HFFc6 (cell line): ENCODE measurements around the gene ANKH. TPM values are rescaled to one million over a fixed set of nuclear protein-coding genes. Genes with fewer than 3 reads are reported as not detected.

Source experiments
- DNase-seq: peaks from one replicate; pipeline ENCODE4 v3.0.0-alpha.2; 2018
- H3K27ac Mint-ChIP-seq: 2 replicates; pipeline ENCODE4 v1.8.0; 2020; ENCODE audit warnings: mild to moderate bottlenecking, mixed read lengths
- H3K27me3 Mint-ChIP-seq: 2 replicates; pipeline ENCODE4 v1.8.0; 2021; ENCODE audit warnings: mild to moderate bottlenecking, moderate library complexity, mixed read lengths; ENCODE audit not compliant: insufficient read depth
- H3K36me3 Mint-ChIP-seq: 2 replicates; pipeline ENCODE4 v1.8.0; 2021; ENCODE audit warnings: low read depth, mixed read lengths
- H3K4me1 Mint-ChIP-seq: 2 replicates; pipeline ENCODE4 v1.8.0; 2020; ENCODE audit warnings: low read depth, mixed read lengths
- H3K4me3 Mint-ChIP-seq: 2 replicates; pipeline ENCODE4 v1.8.0; 2020; ENCODE audit warnings: mild to moderate bottlenecking, moderate library complexity, mixed read lengths
- H3K9me3 Mint-ChIP-seq: 2 replicates; pipeline ENCODE4 v1.8.0; 2020; ENCODE audit warnings: mild to moderate bottlenecking, mixed read lengths
- CTCF ChIP-seq: fragments of 200-600 bp; sonication (generic); IDR thresholded peaks from 2 replicates; pipeline ENCODE4 v1.5.0; 2021; ENCODE audit warnings: antibody characterized with exemption, mild to moderate bottlenecking
- total RNA-seq, 6 experiments: library from RNA; stranded (reverse); fragmentation: NEBNext Ultra II Directional; extraction: Animal tissue kit (Norgen Biotek cat#: 25700); gene quantifications; 2 replicates in 1 of 6; 3 replicates in 5 of 6; pipeline ENCODE4 v1.2.3, GENCODE V29; 2021

Gene ANKH
- total RNA-seq, 6 experiments from 2014 or later, result 32.5 to 35.7 (median 33.0) TPM

- H3K36me3 Mint-ChIP-seq, result peaks cover 23% of the 10 kb centered on the region; the same call in 1 of the 2 replicates
- no peaks in the 10 kb centered on the region; the same call in 1 of the 2 replicates for H3K9me3 Mint-ChIP-seq
- H3K4me3 Mint-ChIP-seq, result no peak overlapping the region
- no peak overlapping the region for H3K27ac Mint-ChIP-seq
- no peak for DNase-seq
- H3K4me1 Mint-ChIP-seq, result peaks cover 55% of the 10 kb centered on the region
- no peak for TF ChIP-seq CTCF
- peaks cover 9% of the 10 kb centered on the region for H3K27me3 Mint-ChIP-seq
Observed at GRCh38 chr5:14724633-14725032, 146.9 kb downstream of the ANKH start.

- no peaks in the 10 kb centered on the region; the same call in 1 of the 2 replicates for H3K9me3 Mint-ChIP-seq
- no peak for TF ChIP-seq CTCF
- peaks cover 25% of the 10 kb centered on the region; the same call in 1 of the 2 replicates for H3K36me3 Mint-ChIP-seq
- H3K4me1 Mint-ChIP-seq, result peaks cover 64% of the 10 kb centered on the region
- no peak for DNase-seq
- peaks cover 9% of the 10 kb centered on the region for H3K27me3 Mint-ChIP-seq
- no peak overlapping the region for H3K4me3 Mint-ChIP-seq
- H3K27ac Mint-ChIP-seq, result no peak overlapping the region
Observed at GRCh38 chr5:14723701-14724132, 147.9 kb downstream of the ANKH start.

GRCh38 chr5:14722923-14723322, 148.7 kb downstream of the ANKH start:
- no peak overlapping the region for H3K4me3 Mint-ChIP-seq
- peaks cover 65% of the 10 kb centered on the region for H3K4me1 Mint-ChIP-seq
- peaks cover 9% of the 10 kb centered on the region for H3K27me3 Mint-ChIP-seq
- DNase-seq, result no peak
- H3K27ac Mint-ChIP-seq, result no peak overlapping the region
- H3K9me3 Mint-ChIP-seq, result no peaks in the 10 kb centered on the region; the same call in 1 of the 2 replicates
- no peak for TF ChIP-seq CTCF
- H3K36me3 Mint-ChIP-seq, result peaks cover 33% of the 10 kb centered on the region

- no peaks in the 10 kb centered on the region; the same call in 1 of the 2 replicates for H3K9me3 Mint-ChIP-seq
- peaks cover 40% of the 10 kb centered on the region for H3K36me3 Mint-ChIP-seq
- peaks cover 9% of the 10 kb centered on the region for H3K27me3 Mint-ChIP-seq
- peak; percentile 27 for DNase-seq
- H3K4me1 Mint-ChIP-seq, result peaks cover 57% of the 10 kb centered on the region
- TF ChIP-seq CTCF, result no peak
- no peak overlapping the region for H3K4me3 Mint-ChIP-seq
- H3K27ac Mint-ChIP-seq, result peak overlapping the region; percentile 39
Observed at GRCh38 chr5:14721990-14722656, 149.5 kb downstream of the ANKH start.

GRCh38 chr5:14720236-14720923, 151.2 kb downstream of the ANKH start:
- H3K27me3 Mint-ChIP-seq, result peaks cover 3% of the 10 kb centered on the region; the same call in 1 of the 2 replicates
- TF ChIP-seq CTCF, result no peak; the same call in 1 of the 2 replicates
- no peaks in the 10 kb centered on the region; the same call in 1 of the 2 replicates for H3K9me3 Mint-ChIP-seq
- H3K4me1 Mint-ChIP-seq, result peaks cover 42% of the 10 kb centered on the region
- peak overlapping the region; percentile 87 for H3K27ac Mint-ChIP-seq
- H3K4me3 Mint-ChIP-seq, result peak overlapping the region; percentile 27; the same call in 1 of the 2 replicates
- peaks cover 54% of the 10 kb centered on the region for H3K36me3 Mint-ChIP-seq
- peak; percentile 77 for DNase-seq
